ENCODE results near the gene ARHGAP12.

DNA sequence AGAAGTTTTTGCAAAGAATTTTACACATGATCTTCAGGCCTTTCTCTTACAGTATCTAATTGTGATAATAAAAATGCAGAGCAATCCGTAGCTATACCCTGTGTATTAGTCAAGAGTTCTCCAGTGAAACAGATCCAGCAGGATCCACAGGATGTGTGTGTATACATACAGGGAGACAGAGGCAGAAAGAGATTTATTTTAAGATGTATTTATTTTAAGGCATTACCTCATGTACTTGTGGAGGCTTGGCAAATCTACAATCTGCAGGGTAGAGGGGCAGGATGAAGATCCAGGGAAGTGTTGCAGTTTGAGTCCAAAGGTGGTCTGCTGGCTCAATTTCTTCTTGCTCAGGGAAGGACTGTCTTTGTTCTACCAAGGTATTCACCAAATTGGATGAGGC, 41.7 kb downstream of the ARHGAP12 start:
- TF ChIP-seq, protein P1, sequence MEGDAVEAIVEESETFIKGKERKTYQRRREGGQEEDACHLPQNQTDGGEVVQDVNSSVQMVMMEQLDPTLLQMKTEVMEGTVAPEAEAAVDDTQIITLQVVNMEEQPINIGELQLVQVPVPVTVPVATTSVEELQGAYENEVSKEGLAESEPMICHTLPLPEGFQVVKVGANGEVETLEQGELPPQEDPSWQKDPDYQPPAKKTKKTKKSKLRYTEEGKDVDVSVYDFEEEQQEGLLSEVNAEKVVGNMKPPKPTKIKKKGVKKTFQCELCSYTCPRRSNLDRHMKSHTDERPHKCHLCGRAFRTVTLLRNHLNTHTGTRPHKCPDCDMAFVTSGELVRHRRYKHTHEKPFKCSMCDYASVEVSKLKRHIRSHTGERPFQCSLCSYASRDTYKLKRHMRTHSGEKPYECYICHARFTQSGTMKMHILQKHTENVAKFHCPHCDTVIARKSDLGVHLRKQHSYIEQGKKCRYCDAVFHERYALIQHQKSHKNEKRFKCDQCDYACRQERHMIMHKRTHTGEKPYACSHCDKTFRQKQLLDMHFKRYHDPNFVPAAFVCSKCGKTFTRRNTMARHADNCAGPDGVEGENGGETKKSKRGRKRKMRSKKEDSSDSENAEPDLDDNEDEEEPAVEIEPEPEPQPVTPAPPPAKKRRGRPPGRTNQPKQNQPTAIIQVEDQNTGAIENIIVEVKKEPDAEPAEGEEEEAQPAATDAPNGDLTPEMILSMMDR (IDR thresholded peaks at IDR 0.05), result no peak
- TF ChIP-seq POLR2A (IDR thresholded peaks at IDR 0.05) (no peak), POLR2AphosphoS5 (IDR thresholded peaks at IDR 0.05) (no peak)
